Body of pancreas (tissue), 4 donors: ENCODE results near the gene KRTAP2-1. TPM values are rescaled to one million over a fixed set of nuclear protein-coding genes. Genes with fewer than 3 reads are reported as not detected.
"Not testable (repeated sequence)": the region's sequence is repeated elsewhere in the genome, so short reads cannot be mapped to it uniquely, and the experiment has no call there.

Source experiments
- ATAC-seq: fragments of 150-250 bp; one replicate; pipeline ENCODE4 v1.9.1; 2016
- DNase-seq, 4 donors: peaks; one replicate each; pipeline ENCODE4 v3.0.0-alpha.2; 2019
- H3K27ac ChIP-seq, 4 donors: fragments of 200-600 bp; sonication (generic); 1 replicate in 3 of 4; 2 replicates in 1 of 4; pipeline versions ENCODE4 v1.5.1 to v1.6.1; 2016 to 2019; ENCODE audit warnings: mild to moderate bottlenecking in 1 of 4, mixed read lengths in 1 of 4, moderate library complexity in 1 of 4
- H3K27me3 ChIP-seq, 2 donors: fragments of 200-600 bp; sonication (generic); one replicate each; pipeline ENCODE4 v1.6.0; 2016; ENCODE audit warnings: mild to moderate bottlenecking in 1 of 2
- H3K36me3 ChIP-seq, 2 donors: fragments of 200-600 bp; sonication (generic); replicated peaks in 1 of 2; 2 replicates each; pipeline ENCODE4 v1.5.1; 2016; ENCODE audit warnings: low read depth in 2 of 2; ENCODE audit not compliant: insufficient read depth in 1 of 2
- H3K4me1 ChIP-seq: fragments of 200-600 bp; sonication (generic); one replicate; pipeline ENCODE4 v1.6.0; 2016
- H3K4me3 ChIP-seq, 2 donors: fragments of 200-600 bp; sonication (generic); 1 replicate in 1 of 2; 2 replicates in 1 of 2; pipeline ENCODE4 v1.5.1; 2016 to 2019
- H3K9me3 ChIP-seq, 3 donors: fragments of 200-600 bp; sonication (generic); 1 replicate in 2 of 3; 2 replicates in 1 of 3; pipeline ENCODE4 v1.5.1; 2016
- CTCF ChIP-seq, 7 experiments: fragments of 450-650 bp in 4 of 7; fragments of 200-600 bp in 3 of 7; sonication (generic) in 3 of 7; IDR thresholded peaks; one replicate each; pipeline ENCODE4 v1.5.1; 2016 to 2019; ENCODE audit warnings: antibody characterized with exemption in 7 of 7
- POLR2A ChIP-seq, 3 donors: fragments of 450-650 bp; IDR thresholded peaks; one replicate each; pipeline ENCODE4 v1.6.1; 2016; ENCODE audit warnings: antibody characterized with exemption in 3 of 3, mild to moderate bottlenecking in 2 of 3
- WGBS, 2 donors: methylation state at CpG; one replicate each; pipeline ENCODE4 v1.1.5; 2017; 5-methylcytosine and 5-hydroxymethylcytosine counted together
- intact Hi-C: fragments of 100-400 bp; cut with DNase I; formaldehyde crosslinking; loops from one replicate; pipeline ENCODE4 v1.15.1; 2023
- total RNA-seq, 2 donors: library from RNA; depleted of rRNA; stranded (reverse); fragments of >200 nt; gene quantifications; one replicate each; pipeline ENCODE4 v1.1.0, GENCODE V29; 2016

Gene KRTAP2-1
- total RNA-seq, 2 donors from 2014 or later = not detected

GRCh38 chr17:41065829-41066624, 18.9 kb upstream of the KRTAP2-1 start, which contains the start of gene KRTAP2-4:
Gene KRTAP2-4 (minus strand): TSS chr17:41065879. CDS start chr17:41065845, 34 bp downstream.
- TF ChIP-seq CTCF (IDR thresholded peaks at IDR 0.05) (no peak), POLR2A (IDR thresholded peaks at IDR 0.05) (no peak)
- Histone ChIP-seq H3K27ac (no peak within 1 kb of the TSS), H3K4me3 (no peak within 1 kb of the TSS), H3K36me3 (no peaks in the 10 kb centered on the region), H3K27me3 (no peaks in the 10 kb centered on the region), H3K4me1 (no peaks in the 10 kb centered on the region), H3K9me3 (no peaks in the 10 kb centered on the region)
- intact Hi-C loops = no loop called here
- WGBS, 2 donors = 82 to 89% methylated on average over 5 of the region's 6 CpGs
- ATAC-seq (no peak), DNase-seq (no peak)

- 44 to 50% methylated on average over 6 to 7 of the region's 16 CpGs for WGBS, 2 donors
- DNase-seq, H3K36me3 ChIP-seq, intact Hi-C loops, H3K27ac ChIP-seq, H3K9me3 ChIP-seq, ATAC-seq, H3K4me1 ChIP-seq, H3K4me3 ChIP-seq, H3K27me3 ChIP-seq: not testable (repeated sequence)
Measured at GRCh38 chr17:41065016-41065689, 18.0 kb upstream of the KRTAP2-1 start.

- DNase-seq = no peak
- H3K4me3 ChIP-seq = no peak overlapping the region
- no peaks in the 10 kb centered on the region for H3K9me3 ChIP-seq
- H3K4me1 ChIP-seq = no peaks in the 10 kb centered on the region
- TF ChIP-seq CTCF (IDR thresholded peaks at IDR 0.05) = no peak
- no peak for TF ChIP-seq POLR2A (IDR thresholded peaks at IDR 0.05)
- no peaks in the 10 kb centered on the region for H3K27me3 ChIP-seq
- 64 to 74% methylated on average over 1 of the region's 1 CpG for WGBS, 2 donors
- ATAC-seq = no peak
- intact Hi-C loops = no loop called here
- no peak overlapping the region for H3K27ac ChIP-seq
- H3K36me3 ChIP-seq = no peaks in the 10 kb centered on the region
Measured at GRCh38 chr17:41064301-41064700, 17.2 kb upstream of the KRTAP2-1 start.

- 53 to 62% methylated on average over 4 of the region's 4 CpGs for WGBS, 2 donors
- H3K36me3 ChIP-seq = no peaks in the 10 kb centered on the region
Measured at GRCh38 chr17:41063449-41063848, 16.3 kb upstream of the KRTAP2-1 start.

More at GRCh38 chr17:41063449-41063848, 16.3 kb upstream of the KRTAP2-1 start:
- ATAC-seq (no peak), DNase-seq (no peak)
- H3K4me1 ChIP-seq = no peaks in the 10 kb centered on the region
- H3K27ac ChIP-seq = no peak overlapping the region
- no peaks in the 10 kb centered on the region for H3K27me3 ChIP-seq
- H3K9me3 ChIP-seq = no peaks in the 10 kb centered on the region
- no peak for TF ChIP-seq POLR2A (IDR thresholded peaks at IDR 0.05)
- TF ChIP-seq CTCF (IDR thresholded peaks at IDR 0.05) = no peak
- intact Hi-C loops = no loop called here
- H3K4me3 ChIP-seq = no peak overlapping the region
